ENCODE measurements around the gene CTAGE6. TPM values are rescaled to one million over a fixed set of nuclear protein-coding genes. Genes with fewer than 3 reads are reported as not detected.
"Not testable (repeated sequence)": the region's sequence is repeated elsewhere in the genome, so short reads cannot be mapped to it uniquely, and the experiment has no call there.

The CTAGE6 gene
- total RNA-seq, 1 donor from 2014 or later = 0.12 TPM

GRCh38 chr7:143737037-143737819, 20.3 kb downstream of the CTAGE6 start:
- not testable (repeated sequence) for H3K4me1 Mint-ChIP-seq (ENCODE audit: unreplicated experiment); H3K27me3 Mint-ChIP-seq; H3K9me3 Mint-ChIP-seq; H3K4me3 Mint-ChIP-seq; DNase-seq (ENCODE audit: extremely low spot score, unreplicated experiment); H3K27ac Mint-ChIP-seq; H3K36me3 Mint-ChIP-seq
- TF ChIP-seq, protein P1, sequence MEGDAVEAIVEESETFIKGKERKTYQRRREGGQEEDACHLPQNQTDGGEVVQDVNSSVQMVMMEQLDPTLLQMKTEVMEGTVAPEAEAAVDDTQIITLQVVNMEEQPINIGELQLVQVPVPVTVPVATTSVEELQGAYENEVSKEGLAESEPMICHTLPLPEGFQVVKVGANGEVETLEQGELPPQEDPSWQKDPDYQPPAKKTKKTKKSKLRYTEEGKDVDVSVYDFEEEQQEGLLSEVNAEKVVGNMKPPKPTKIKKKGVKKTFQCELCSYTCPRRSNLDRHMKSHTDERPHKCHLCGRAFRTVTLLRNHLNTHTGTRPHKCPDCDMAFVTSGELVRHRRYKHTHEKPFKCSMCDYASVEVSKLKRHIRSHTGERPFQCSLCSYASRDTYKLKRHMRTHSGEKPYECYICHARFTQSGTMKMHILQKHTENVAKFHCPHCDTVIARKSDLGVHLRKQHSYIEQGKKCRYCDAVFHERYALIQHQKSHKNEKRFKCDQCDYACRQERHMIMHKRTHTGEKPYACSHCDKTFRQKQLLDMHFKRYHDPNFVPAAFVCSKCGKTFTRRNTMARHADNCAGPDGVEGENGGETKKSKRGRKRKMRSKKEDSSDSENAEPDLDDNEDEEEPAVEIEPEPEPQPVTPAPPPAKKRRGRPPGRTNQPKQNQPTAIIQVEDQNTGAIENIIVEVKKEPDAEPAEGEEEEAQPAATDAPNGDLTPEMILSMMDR (conservative IDR thresholded peaks at IDR 0.05) = peak; percentile 64

- TF ChIP-seq, protein P1 (conservative IDR thresholded peaks at IDR 0.05) = no peak
- Mint-ChIP-seq H3K27ac (no peak overlapping the region), H3K36me3 (no peaks in the 10 kb centered on the region), H3K4me3 (no peak overlapping the region), H3K9me3 (no peaks in the 10 kb centered on the region), H3K27me3 (no peaks in the 10 kb centered on the region), H3K4me1 (ENCODE audit: unreplicated experiment) (peaks cover 5% of the 10 kb centered on the region)
- DNase-seq (ENCODE audit: extremely low spot score, unreplicated experiment) = no peak
Measured at GRCh38 chr7:143735962-143736361, 21.5 kb downstream of the CTAGE6 start.

- Mint-ChIP-seq H3K27ac (no peak overlapping the region), H3K4me1 (ENCODE audit: unreplicated experiment) (peaks cover 5% of the 10 kb centered on the region)
Measured at GRCh38 chr7:143733876-143734275, 23.6 kb downstream of the CTAGE6 start.

GRCh38 chr7:143728333-143728862, 29.1 kb downstream of the CTAGE6 start:
- TF ChIP-seq, protein P1 (conservative IDR thresholded peaks at IDR 0.05) = no peak
- H3K36me3 Mint-ChIP-seq = no peaks in the 10 kb centered on the region
- H3K27ac Mint-ChIP-seq = no peak overlapping the region
- H3K9me3 Mint-ChIP-seq = no peaks in the 10 kb centered on the region
- H3K27me3 Mint-ChIP-seq = no peaks in the 10 kb centered on the region
- no peak for DNase-seq (ENCODE audit: extremely low spot score, unreplicated experiment)
- no peaks in the 10 kb centered on the region for H3K4me1 Mint-ChIP-seq (ENCODE audit: unreplicated experiment)
- no peak overlapping the region for H3K4me3 Mint-ChIP-seq

More at GRCh38 chr7:143733876-143734275, 23.6 kb downstream of the CTAGE6 start:
- Mint-ChIP-seq H3K36me3 (no peaks in the 10 kb centered on the region), H3K9me3 (no peaks in the 10 kb centered on the region), H3K27me3 (no peaks in the 10 kb centered on the region), H3K4me3 (no peak overlapping the region)
- DNase-seq (ENCODE audit: extremely low spot score, unreplicated experiment) = no peak
- TF ChIP-seq, protein P1 (conservative IDR thresholded peaks at IDR 0.05) = no peak

DNA sequence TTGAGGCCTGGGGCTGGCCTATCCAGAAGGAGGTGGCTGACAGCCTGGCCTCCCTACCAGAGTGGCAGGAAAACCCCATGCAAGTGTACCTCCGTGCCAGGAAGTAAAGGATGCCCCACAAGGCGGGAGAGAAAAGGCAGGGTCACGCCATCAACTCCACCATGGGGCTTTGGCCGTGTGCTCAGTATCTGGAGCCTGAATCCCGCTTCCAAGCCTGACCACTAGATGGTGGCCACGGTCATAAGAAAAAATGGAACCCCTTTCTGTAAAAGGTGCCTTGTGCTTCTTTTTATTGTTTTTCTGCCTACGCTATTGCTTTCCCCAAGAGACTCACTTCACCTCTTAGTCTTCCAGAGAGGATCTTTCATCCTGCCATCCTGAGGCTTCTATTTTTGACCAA, 29.9 kb downstream of the CTAGE6 start:
- not testable (repeated sequence) for H3K4me1 Mint-ChIP-seq (ENCODE audit: unreplicated experiment); H3K9me3 Mint-ChIP-seq; H3K36me3 Mint-ChIP-seq; H3K4me3 Mint-ChIP-seq; H3K27me3 Mint-ChIP-seq; DNase-seq (ENCODE audit: extremely low spot score, unreplicated experiment); H3K27ac Mint-ChIP-seq

GRCh38 chr7:143726143-143726542, 31.4 kb downstream of the CTAGE6 start:
- not testable (repeated sequence) for H3K4me1 Mint-ChIP-seq (ENCODE audit: unreplicated experiment); H3K27ac Mint-ChIP-seq; H3K36me3 Mint-ChIP-seq; H3K27me3 Mint-ChIP-seq; H3K9me3 Mint-ChIP-seq; H3K4me3 Mint-ChIP-seq; DNase-seq (ENCODE audit: extremely low spot score, unreplicated experiment)

- not testable (repeated sequence) for H3K9me3 Mint-ChIP-seq, H3K27ac Mint-ChIP-seq
Measured at GRCh38 chr7:143720335-143720734, 37.2 kb downstream of the CTAGE6 start.

DNA sequence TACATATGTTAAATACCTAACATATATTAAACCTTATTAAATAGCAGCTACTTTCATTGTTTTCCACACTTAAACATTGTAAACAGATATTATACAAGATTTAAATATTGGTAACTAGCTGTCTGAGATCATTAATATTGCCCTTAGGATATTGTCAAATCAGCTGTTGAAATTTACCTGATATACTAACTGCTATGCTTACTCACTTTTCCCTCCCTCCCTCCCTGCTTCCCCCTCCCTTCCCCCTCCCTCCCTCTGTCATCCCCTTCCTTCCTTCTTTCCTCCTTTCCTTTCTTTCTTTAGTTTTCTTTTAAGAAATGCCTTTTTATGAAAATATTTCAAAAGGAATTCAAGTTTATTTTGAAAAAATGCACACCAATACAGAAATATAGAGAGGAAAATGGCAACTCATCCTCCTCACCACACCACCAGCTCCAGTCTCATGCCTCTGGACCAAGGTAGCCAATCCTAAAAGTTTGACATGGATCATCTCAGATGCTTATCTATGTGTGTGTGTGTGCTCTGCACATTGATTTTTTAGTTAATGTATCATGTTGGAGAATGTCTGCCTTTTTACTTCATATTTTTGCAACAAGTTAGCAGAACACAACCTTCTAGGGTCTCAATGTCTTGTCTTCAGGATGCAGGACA, 41.8 kb downstream of the CTAGE6 start:
- not testable (repeated sequence) for DNase-seq (ENCODE audit: extremely low spot score, unreplicated experiment); H3K27ac Mint-ChIP-seq; H3K4me3 Mint-ChIP-seq; H3K36me3 Mint-ChIP-seq; H3K4me1 Mint-ChIP-seq (ENCODE audit: unreplicated experiment); H3K27me3 Mint-ChIP-seq; H3K9me3 Mint-ChIP-seq

More at GRCh38 chr7:143720335-143720734, 37.2 kb downstream of the CTAGE6 start:
- not testable (repeated sequence) for H3K4me1 Mint-ChIP-seq (ENCODE audit: unreplicated experiment); H3K4me3 Mint-ChIP-seq; H3K36me3 Mint-ChIP-seq; H3K27me3 Mint-ChIP-seq; DNase-seq (ENCODE audit: extremely low spot score, unreplicated experiment)

DNA sequence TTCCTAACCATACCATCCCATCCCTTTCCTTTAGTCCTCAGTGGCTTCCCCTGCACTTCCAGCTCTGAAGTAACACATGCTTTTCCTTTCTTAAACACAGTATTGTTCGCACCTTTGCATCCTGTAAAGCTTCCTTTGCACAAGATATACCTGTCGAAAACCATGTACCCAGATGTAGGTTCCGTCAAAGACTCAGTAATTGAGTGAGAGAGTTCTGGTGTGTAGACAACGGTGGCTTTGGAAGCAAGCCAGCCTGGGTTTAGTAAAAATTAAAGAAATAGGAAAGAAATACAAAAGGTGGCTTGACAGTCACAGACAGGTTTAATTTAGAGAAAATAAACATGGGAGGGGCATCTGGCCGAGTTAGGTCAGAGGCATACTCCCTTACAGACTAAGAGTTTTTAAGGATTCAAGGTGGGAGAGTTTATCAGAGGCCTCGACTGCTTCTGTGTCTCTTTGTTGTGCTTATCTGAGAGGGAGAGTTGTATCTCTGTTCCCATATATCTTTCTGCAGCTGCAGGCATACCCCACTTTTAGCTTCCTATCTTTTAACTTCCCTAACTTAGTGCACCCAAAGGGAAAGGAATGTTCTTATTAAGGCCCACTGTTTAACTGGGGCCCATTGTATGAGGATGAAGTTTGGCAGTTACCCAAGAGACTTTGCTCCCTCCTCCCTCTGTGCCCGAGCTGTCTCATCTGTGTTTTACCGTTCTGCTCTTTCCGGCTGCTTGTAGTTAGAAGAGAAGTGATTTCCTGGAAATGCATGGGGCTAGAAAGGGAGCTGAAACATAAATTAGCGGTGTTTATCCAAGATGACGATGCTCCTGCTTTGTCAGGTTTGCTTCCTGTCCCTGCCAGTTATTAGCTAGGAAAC, 42.7 kb downstream of the CTAGE6 start:
- H3K4me1 Mint-ChIP-seq (ENCODE audit: unreplicated experiment); H3K9me3 Mint-ChIP-seq; H3K27me3 Mint-ChIP-seq; DNase-seq (ENCODE audit: extremely low spot score, unreplicated experiment); H3K36me3 Mint-ChIP-seq; H3K27ac Mint-ChIP-seq; H3K4me3 Mint-ChIP-seq: not testable (repeated sequence)

Measured in type B pancreatic cell (in vitro differentiated cells).